Measurements from ENCODE around the gene PHLPP1.

The PHLPP1 gene

DNA sequence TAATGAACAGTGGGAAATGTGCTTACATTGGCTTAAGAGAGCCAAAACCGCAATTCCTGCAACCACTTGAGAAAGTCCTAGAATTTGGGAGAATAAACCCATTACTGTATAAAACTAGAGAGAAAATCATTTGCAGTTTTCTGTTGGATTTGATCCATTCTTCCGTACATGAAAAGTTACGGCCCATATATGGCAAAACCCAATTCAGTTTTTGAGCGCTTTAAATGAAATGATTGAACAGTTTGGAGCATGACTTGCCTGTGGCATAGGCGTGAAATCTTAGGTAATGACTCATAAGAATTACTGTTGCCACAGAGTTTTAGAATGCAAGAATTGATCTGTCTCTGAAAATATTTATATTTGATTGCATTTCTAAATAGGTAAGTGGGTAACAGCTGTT, 52.0 kb downstream of the PHLPP1 start:
- no peaks in the 10 kb centered on the region; the same call in 1 of the 2 replicates for H3F3A ChIP-seq (ENCODE audit: low read depth)
- no peak overlapping the region for H3K4me2 ChIP-seq (ENCODE audit: low read depth, low read length, poor library complexity, severe bottlenecking)

DNA sequence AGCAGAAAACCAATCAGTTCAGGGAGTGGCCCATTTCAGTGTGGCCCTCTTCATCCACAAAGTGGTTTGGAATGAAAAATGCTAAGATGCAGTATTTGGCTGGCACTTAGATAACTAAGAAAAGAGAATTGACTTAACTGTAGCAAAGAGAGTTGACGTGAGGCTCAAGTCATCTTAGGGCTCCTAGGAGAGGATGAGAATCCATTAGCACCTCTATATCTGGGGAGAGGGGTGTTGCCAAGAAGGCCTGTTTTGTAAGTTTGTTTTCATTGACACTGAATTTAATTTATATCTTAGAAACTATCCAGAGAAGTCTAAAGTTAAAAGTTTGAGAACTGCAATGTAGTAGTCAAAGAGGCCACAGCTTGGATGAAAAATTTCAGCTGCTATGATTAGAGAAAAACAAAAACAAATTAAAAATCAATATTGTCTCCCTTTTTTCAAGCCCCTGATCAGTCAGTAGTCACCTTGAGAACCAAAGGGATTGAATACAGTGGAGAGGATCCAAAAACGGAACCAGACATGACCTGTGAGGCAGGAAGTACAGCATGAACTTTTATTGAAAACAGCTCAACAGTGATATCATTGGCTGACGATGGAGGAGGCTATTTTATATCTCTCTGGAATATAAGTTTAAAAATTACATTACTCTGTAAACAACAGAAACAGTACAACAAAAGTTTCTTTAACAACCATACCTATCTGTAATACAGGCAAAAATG, 52.7 kb downstream of the PHLPP1 start:
- Histone ChIP-seq H2AFZ (ENCODE audit: low read length) (no peak overlapping the region), H3K36me3 (ENCODE audit: insufficient read depth, low read length) (no peaks in the 10 kb centered on the region), H3K9me3 (ENCODE audit: insufficient read depth, low read depth, low read length) (no peaks in the 10 kb centered on the region), H3K27me3 (ENCODE audit: insufficient read depth, low read length, poor library complexity, severe bottlenecking) (no peaks in the 10 kb centered on the region), H3K4me2 (ENCODE audit: low read depth, low read length, poor library complexity, severe bottlenecking) (no peak overlapping the region), H3K9ac (ENCODE audit: low read depth, low read length, poor library complexity, severe bottlenecking) (no peak overlapping the region), H3K9me2 (replicated peaks; ENCODE audit: low read depth, low read length) (no peaks in the 10 kb centered on the region), H3K79me2 (ENCODE audit: insufficient read depth, low read length) (peaks cover 80% of the 10 kb centered on the region), H3F3A (ENCODE audit: low read depth) (no peaks in the 10 kb centered on the region; the same call in 1 of the 2 replicates), H4K20me1 (ENCODE audit: insufficient read depth, low read length, poor library complexity, severe bottlenecking) (no peaks in the 10 kb centered on the region), H3K4me1 (ENCODE audit: insufficient read depth, low read length, poor library complexity, severe bottlenecking) (peaks cover 25% of the 10 kb centered on the region), H3K4me3 (ENCODE audit: low read length, poor library complexity, severe bottlenecking) (no peak overlapping the region)
- TF ChIP-seq EZH2phosphoT487 (IDR thresholded peaks at IDR 0.05; ENCODE audit: borderline replicate concordance), result no peak
- TF ChIP-seq, protein P1, sequence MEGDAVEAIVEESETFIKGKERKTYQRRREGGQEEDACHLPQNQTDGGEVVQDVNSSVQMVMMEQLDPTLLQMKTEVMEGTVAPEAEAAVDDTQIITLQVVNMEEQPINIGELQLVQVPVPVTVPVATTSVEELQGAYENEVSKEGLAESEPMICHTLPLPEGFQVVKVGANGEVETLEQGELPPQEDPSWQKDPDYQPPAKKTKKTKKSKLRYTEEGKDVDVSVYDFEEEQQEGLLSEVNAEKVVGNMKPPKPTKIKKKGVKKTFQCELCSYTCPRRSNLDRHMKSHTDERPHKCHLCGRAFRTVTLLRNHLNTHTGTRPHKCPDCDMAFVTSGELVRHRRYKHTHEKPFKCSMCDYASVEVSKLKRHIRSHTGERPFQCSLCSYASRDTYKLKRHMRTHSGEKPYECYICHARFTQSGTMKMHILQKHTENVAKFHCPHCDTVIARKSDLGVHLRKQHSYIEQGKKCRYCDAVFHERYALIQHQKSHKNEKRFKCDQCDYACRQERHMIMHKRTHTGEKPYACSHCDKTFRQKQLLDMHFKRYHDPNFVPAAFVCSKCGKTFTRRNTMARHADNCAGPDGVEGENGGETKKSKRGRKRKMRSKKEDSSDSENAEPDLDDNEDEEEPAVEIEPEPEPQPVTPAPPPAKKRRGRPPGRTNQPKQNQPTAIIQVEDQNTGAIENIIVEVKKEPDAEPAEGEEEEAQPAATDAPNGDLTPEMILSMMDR (conservative IDR thresholded peaks at IDR 0.05; ENCODE audit: low read length), result no peak

More for the DNA sequence above, 52.0 kb downstream of the PHLPP1 start:
- H3K36me3 ChIP-seq (ENCODE audit: insufficient read depth, low read length), result no peaks in the 10 kb centered on the region
- no peaks in the 10 kb centered on the region for H3K9me3 ChIP-seq (ENCODE audit: insufficient read depth, low read depth, low read length)
- H4K20me1 ChIP-seq (ENCODE audit: insufficient read depth, low read length, poor library complexity, severe bottlenecking), result no peaks in the 10 kb centered on the region
- TF ChIP-seq EZH2phosphoT487 (IDR thresholded peaks at IDR 0.05; ENCODE audit: borderline replicate concordance), result no peak
- TF ChIP-seq, protein P1 (conservative IDR thresholded peaks at IDR 0.05; ENCODE audit: low read length), result no peak
- H2AFZ ChIP-seq (ENCODE audit: low read length), result no peak overlapping the region
- H3K4me1 ChIP-seq (ENCODE audit: insufficient read depth, low read length, poor library complexity, severe bottlenecking), result peaks cover 27% of the 10 kb centered on the region
- H3K79me2 ChIP-seq (ENCODE audit: insufficient read depth, low read length), result peaks cover 75% of the 10 kb centered on the region
- H3K9me2 ChIP-seq (replicated peaks; ENCODE audit: low read depth, low read length), result no peaks in the 10 kb centered on the region
- H3K4me3 ChIP-seq (ENCODE audit: low read length, poor library complexity, severe bottlenecking), result no peak overlapping the region
- H3K9ac ChIP-seq (ENCODE audit: low read depth, low read length, poor library complexity, severe bottlenecking), result no peak overlapping the region
- no peaks in the 10 kb centered on the region for H3K27me3 ChIP-seq (ENCODE audit: insufficient read depth, low read length, poor library complexity, severe bottlenecking)

DNA sequence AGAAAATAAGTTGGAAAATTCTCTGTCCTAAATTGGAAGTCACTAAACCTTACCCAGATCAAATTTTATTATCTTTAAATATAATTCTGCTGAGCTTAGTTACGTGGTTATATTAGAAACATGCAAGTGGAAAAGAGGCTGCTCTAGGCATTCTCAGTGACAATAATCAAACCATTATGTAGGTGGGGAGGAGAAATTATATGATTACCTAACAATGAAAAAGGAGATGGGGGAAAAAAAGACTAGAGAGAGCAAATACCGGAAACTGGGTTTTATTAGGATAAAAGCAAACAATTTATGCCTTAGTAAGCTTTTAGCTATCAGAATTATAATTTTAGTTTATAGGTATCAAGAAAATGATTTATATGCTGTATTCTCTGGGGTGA, 53.2 kb downstream of the PHLPP1 start:
- H3K9me2 ChIP-seq (replicated peaks; ENCODE audit: low read depth, low read length), result no peaks in the 10 kb centered on the region
- no peaks in the 10 kb centered on the region; the same call in 1 of the 2 replicates for H3F3A ChIP-seq (ENCODE audit: low read depth)
- H3K27me3 ChIP-seq (ENCODE audit: insufficient read depth, low read length, poor library complexity, severe bottlenecking), result no peaks in the 10 kb centered on the region
- H3K9me3 ChIP-seq (ENCODE audit: insufficient read depth, low read depth, low read length), result no peaks in the 10 kb centered on the region
- no peak overlapping the region for H2AFZ ChIP-seq (ENCODE audit: low read length)
- H3K4me2 ChIP-seq (ENCODE audit: low read depth, low read length, poor library complexity, severe bottlenecking), result no peak overlapping the region
- no peak overlapping the region for H3K4me3 ChIP-seq (ENCODE audit: low read length, poor library complexity, severe bottlenecking)
- H3K4me1 ChIP-seq (ENCODE audit: insufficient read depth, low read length, poor library complexity, severe bottlenecking), result peaks cover 22% of the 10 kb centered on the region
- no peak overlapping the region for H3K9ac ChIP-seq (ENCODE audit: low read depth, low read length, poor library complexity, severe bottlenecking)
- H4K20me1 ChIP-seq (ENCODE audit: insufficient read depth, low read length, poor library complexity, severe bottlenecking), result no peaks in the 10 kb centered on the region
- TF ChIP-seq, protein P1 (conservative IDR thresholded peaks at IDR 0.05; ENCODE audit: low read length), result no peak
- TF ChIP-seq EZH2phosphoT487 (IDR thresholded peaks at IDR 0.05; ENCODE audit: borderline replicate concordance), result no peak
- no peaks in the 10 kb centered on the region for H3K36me3 ChIP-seq (ENCODE audit: insufficient read depth, low read length)
- H3K79me2 ChIP-seq (ENCODE audit: insufficient read depth, low read length), result peaks cover 80% of the 10 kb centered on the region
